LNCaP clone FGC (cell line): Measurements from ENCODE around the gene UBAP1L.

Source experiments
- DNase-seq: peaks from one replicate; pipeline ENCODE4 v3.0.0-alpha.2; 2011; ENCODE audit warnings: low read depth
- H3K4me3 ChIP-seq: 2 replicates; pipeline ENCODE4 v1.5.1; 2011; ENCODE audit warnings: mild to moderate bottlenecking, low read depth, low read length, control low read depth
- TF ChIP-seq, protein P1 (sequence below): IDR thresholded peaks from 2 replicates; pipeline ENCODE4 v1.5.1; 2012; ENCODE audit warnings: mild to moderate bottlenecking; ENCODE audit not compliant: control insufficient read depth, insufficient read depth; ENCODE audit errors: extremely low read depth

UBAP1L gene

DNA sequence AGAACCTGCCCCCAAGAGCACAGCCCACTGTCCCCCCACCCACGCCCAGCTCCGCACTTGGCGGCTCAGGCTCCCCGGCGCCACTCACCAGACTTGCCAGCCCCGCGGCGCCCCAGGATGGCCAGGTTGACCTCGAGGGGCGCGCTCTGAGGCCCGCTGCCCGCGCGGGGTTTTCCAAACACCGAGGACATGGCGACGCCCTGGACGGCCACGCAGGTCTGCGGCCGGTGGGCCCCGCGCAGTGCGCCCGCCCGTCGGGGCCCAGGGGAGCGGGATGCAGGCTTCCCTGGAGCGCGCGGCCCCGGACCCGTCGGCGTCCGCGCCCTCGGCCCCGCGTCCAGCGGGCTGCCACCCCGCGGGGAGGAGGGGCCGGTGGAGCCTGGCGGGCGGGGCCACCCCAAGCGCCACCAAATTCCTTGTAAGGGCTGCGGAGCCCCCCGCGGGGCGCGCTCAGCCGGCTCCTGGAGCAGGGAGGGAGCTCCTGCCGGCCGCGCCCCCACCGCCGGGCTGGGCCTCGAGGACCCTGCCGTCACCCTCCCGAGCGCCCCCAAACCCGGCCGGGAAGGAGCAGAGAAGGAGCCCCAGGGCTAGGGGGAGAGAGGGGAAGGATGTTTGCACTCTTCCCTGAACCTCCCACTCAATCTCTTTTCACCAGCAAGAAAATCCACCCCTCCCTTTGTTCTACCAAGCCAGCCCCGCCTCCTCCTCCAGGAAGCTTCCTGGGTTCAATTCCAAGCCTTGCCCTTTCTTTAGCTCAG, 47.2 kb downstream of the UBAP1L start, which contains the start of gene RASL12:
Gene RASL12 (minus strand): TSS at position 347 of the 758 bp plus-strand sequence. CDS start 156 bp downstream, at position 191.
- DNase-seq = no peak
- H3K4me3 ChIP-seq = no peak within 1 kb of the TSS
- TF ChIP-seq, protein P1, sequence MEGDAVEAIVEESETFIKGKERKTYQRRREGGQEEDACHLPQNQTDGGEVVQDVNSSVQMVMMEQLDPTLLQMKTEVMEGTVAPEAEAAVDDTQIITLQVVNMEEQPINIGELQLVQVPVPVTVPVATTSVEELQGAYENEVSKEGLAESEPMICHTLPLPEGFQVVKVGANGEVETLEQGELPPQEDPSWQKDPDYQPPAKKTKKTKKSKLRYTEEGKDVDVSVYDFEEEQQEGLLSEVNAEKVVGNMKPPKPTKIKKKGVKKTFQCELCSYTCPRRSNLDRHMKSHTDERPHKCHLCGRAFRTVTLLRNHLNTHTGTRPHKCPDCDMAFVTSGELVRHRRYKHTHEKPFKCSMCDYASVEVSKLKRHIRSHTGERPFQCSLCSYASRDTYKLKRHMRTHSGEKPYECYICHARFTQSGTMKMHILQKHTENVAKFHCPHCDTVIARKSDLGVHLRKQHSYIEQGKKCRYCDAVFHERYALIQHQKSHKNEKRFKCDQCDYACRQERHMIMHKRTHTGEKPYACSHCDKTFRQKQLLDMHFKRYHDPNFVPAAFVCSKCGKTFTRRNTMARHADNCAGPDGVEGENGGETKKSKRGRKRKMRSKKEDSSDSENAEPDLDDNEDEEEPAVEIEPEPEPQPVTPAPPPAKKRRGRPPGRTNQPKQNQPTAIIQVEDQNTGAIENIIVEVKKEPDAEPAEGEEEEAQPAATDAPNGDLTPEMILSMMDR = no peak

DNA sequence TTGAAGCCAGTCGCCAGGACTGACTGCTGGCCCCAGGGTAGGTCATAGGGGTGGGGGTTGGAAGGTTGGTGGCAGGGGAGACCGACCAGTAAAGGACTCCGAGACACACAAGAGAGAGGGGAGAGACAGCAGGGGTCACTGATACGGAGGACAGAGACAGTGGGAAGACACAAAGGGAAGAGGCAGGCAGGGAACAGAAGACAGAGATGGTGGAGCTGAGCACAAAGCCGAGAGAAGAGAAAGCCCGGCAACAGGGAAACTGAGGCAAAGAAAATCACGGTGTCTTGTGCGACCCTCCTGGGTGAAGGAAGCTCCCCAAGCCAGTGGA, 47.7 kb downstream of the UBAP1L start:
- TF ChIP-seq, protein P1 = no peak
- H3K4me3 ChIP-seq = no peak overlapping the region
- no peak for DNase-seq

DNA sequence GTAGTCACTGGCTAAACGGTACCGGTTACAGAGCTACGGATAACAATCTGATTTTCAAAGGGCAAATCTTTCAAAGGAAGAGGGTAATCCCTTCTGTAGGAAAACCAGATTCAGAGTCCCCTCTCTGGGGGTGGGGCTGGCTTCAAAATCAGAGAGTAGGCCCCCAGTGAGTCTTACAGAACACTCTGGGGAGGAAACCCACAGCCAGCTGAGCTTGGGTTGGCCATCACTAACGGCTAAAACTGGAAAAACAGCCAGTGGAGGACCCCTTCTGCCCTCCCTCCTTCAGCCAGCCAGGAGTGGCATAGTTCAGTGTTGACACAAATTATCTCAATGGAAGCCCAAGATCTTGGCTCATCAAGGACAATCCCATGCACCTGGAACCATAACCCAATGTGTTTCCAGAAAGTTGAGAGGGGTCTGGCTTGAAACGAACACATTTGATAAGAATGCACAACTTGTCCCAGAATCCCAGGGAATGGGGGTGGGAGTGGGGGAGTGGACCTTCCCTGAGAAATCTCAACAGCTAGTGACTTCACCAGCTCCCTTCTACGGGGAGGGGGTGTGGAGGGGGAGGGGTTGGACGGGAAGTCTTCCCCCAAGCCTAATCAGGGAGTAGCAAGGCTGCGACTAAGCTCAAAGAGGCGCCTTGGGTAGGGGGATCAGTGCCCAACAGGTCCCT, 48.2 kb downstream of the UBAP1L start:
- no peak overlapping the region for H3K4me3 ChIP-seq
- DNase-seq = no peak
- TF ChIP-seq, protein P1 = no peak

DNA sequence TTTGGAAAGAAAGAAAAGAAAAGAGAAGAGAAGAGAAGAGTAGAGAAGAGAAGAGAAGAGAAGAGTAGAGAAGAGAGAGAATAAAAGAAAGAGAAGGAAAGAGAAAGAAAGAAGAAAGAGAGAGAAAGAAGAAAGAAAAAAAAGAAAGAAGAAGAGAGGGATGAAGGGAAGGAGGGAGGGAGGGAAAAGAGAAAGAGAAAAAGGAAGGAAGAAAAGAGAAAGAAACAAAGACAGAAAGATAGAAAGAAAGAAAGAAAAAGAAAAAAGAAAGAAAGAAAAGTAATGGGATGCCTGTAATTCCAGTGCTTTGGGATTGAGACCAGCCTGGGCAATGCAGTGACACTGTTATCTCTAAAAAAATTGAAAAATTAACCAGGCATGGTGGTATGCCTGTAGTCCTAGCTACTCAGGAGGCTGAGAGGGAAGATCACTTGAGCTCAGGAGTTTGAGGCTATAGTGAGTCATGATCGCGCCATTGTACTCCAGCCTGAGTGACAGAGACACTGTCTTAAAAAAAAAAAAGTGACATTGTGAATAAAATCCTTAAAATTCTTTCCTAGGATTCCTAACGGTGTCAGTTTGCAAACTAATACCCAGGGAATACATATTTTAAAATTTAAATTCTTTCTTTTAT, 48.9 kb downstream of the UBAP1L start:
- H3K4me3 ChIP-seq = no peak overlapping the region
- TF ChIP-seq, protein P1 = no peak
- no peak for DNase-seq

DNA sequence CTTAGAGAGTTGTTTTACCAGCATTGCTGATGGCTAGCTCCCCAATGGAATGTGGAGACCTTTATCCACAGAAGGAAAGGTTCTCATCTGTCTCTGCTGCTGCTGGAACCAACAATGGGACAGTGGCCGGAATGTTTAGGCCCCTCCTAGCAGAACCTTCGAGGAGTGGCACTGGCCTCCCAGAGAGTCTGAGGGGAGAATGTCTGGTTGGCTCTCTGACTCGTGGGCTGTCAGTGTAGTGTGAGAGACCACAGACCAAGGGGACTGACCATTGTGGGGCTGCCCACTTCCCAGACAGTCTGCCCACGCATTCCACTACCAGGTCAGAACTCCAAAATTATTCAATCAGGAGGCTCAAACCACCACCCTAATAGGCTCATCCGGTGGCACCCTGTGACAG, 52.3 kb downstream of the UBAP1L start:
- DNase-seq = no peak
- TF ChIP-seq, protein P1 = no peak
- H3K4me3 ChIP-seq = no peak overlapping the region

DNA sequence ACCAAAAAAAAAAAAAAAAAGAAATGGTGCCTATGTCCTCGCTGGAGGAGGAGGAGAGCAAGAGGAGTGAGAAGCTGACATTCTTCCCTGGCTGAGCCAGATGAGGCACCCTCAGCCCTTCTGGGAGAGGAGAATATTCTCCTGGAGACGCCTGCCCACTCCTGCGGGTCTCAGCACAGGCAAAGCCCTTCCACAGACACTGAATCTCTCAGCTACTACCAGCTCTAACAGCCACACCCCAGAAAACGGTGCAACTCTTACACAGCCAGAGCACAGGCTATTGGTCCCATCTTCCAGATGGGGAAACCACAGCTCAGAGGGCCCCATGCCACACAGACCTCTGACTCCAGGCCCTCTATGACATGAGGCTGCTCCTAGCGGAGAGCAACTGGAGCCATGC, 52.9 kb downstream of the UBAP1L start:
- TF ChIP-seq, protein P1 = no peak
- no peak overlapping the region for H3K4me3 ChIP-seq
- DNase-seq = no peak
